PC-3 (cell line): ENCODE results near the gene C16orf78.

ENCODE experiments used
- EZH2 ChIP-seq: fragments of 300-600 bp; sonication (generic); IDR thresholded peaks from one replicate; pipeline ENCODE4 v1.6.1; 2017; ENCODE audit warnings: antibody characterized with exemption, mild to moderate bottlenecking, low read length; ENCODE audit not compliant: unreplicated experiment
- EZH2phosphoT487 ChIP-seq: fragments of 300-600 bp; sonication (generic); IDR thresholded peaks from 2 replicates; pipeline ENCODE4 v1.6.1; 2018; ENCODE audit warnings: mild to moderate bottlenecking, antibody characterized with exemption, low read length, borderline replicate concordance
- TF ChIP-seq, protein P1 (sequence below): fragments of 300-600 bp; sonication (generic); conservative IDR thresholded peaks from 2 replicates; pipeline ENCODE4 v1.5.1; 2017; ENCODE audit warnings: antibody characterized with exemption, low read depth, mild to moderate bottlenecking, low read length

DNA sequence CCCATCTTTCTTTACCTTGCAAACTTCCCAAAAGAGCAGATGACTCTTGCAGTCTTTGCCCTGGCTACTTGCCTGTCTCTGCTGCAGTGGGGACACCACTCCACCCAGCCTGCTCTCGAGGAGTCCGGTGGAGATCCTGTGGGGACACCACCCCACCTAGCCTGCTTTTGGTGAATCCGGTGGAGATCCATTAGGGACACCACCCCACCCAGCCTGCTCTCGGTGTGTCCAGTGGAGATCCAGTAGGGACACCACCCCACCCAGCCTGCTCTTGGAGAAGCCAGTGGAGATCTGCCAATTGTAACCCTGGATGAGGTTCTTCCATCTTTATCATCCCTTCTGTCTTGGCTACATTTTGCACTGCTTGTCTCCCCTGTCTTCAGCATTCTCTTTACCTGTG, 54.2 kb downstream of the C16orf78 start:
- TF ChIP-seq EZH2 (no peak), EZH2phosphoT487 (no peak)
- TF ChIP-seq, protein P1, sequence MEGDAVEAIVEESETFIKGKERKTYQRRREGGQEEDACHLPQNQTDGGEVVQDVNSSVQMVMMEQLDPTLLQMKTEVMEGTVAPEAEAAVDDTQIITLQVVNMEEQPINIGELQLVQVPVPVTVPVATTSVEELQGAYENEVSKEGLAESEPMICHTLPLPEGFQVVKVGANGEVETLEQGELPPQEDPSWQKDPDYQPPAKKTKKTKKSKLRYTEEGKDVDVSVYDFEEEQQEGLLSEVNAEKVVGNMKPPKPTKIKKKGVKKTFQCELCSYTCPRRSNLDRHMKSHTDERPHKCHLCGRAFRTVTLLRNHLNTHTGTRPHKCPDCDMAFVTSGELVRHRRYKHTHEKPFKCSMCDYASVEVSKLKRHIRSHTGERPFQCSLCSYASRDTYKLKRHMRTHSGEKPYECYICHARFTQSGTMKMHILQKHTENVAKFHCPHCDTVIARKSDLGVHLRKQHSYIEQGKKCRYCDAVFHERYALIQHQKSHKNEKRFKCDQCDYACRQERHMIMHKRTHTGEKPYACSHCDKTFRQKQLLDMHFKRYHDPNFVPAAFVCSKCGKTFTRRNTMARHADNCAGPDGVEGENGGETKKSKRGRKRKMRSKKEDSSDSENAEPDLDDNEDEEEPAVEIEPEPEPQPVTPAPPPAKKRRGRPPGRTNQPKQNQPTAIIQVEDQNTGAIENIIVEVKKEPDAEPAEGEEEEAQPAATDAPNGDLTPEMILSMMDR, result no peak
